ENCODE data around the gene WIZ. TPM values are rescaled to one million over a fixed set of nuclear protein-coding genes. Genes with fewer than 3 reads are reported as not detected.

The WIZ gene
- total RNA-seq, 1 experiment from 2014 or later, result 46.4 TPM

- ChIA-PET POLR2A (interaction anchor here (1.2 kb wide), 1 partner anchor 26 kb away, joined by 4 read pairs; the partner anchor contains the start of gene AKAP8L), CTCF (interaction anchor here (0.5 kb wide), 1 partner anchor 11 kb away, joined by 3 read pairs; no protein-coding TSS in a partner anchor)
- Mint-ChIP-seq H3K4me1 (ENCODE audit: insufficient read depth, unreplicated experiment) (peaks cover 13% of the 10 kb centered on the region), H3K36me3 (ENCODE audit: insufficient read depth, unreplicated experiment) (no peaks in the 10 kb centered on the region), H3K4me3 (ENCODE audit: unreplicated experiment) (no peak overlapping the region), H3K27me3 (ENCODE audit: insufficient read depth, unreplicated experiment) (no peaks in the 10 kb centered on the region), H3K9me3 (ENCODE audit: unreplicated experiment) (no peaks in the 10 kb centered on the region), H3K27ac (ENCODE audit: low read depth, unreplicated experiment) (no peak overlapping the region)
- no peak for DNase-seq (ENCODE audit: unreplicated experiment)
- intact Hi-C loops (cut with micrococcal nuclease), result no loop called here
- BruUV-seq (replicated peaks), result no TSS peak
- TF ChIP-seq CTCF (IDR thresholded peaks at IDR 0.05; ENCODE audit: unreplicated experiment), result no peak
These were observed 5.1 kb downstream of the WIZ start for GRCh38 chr19:15444505-15445226.

GRCh38 chr19:15443838-15444237 lies 5.9 kb downstream of the WIZ start:
- TF ChIP-seq CTCF (IDR thresholded peaks at IDR 0.05; ENCODE audit: unreplicated experiment), result no peak
- intact Hi-C loops (cut with micrococcal nuclease), result no loop called here
- ChIA-PET CTCF (no interaction called here), POLR2A (interaction anchor here (1.2 kb wide), 1 partner anchor 25 kb away, joined by 4 read pairs; the partner anchor contains the start of gene AKAP8L)
- DNase-seq (ENCODE audit: unreplicated experiment), result no peak
- no peaks in the 10 kb centered on the region for H3K36me3 Mint-ChIP-seq (ENCODE audit: insufficient read depth, unreplicated experiment)
- H3K27ac Mint-ChIP-seq (ENCODE audit: low read depth, unreplicated experiment), result no peak overlapping the region
- H3K4me1 Mint-ChIP-seq (ENCODE audit: insufficient read depth, unreplicated experiment), result peaks cover 11% of the 10 kb centered on the region
- H3K9me3 Mint-ChIP-seq (ENCODE audit: unreplicated experiment), result no peaks in the 10 kb centered on the region
- BruUV-seq (replicated peaks), result no TSS peak
- H3K27me3 Mint-ChIP-seq (ENCODE audit: insufficient read depth, unreplicated experiment), result no peaks in the 10 kb centered on the region
- H3K4me3 Mint-ChIP-seq (ENCODE audit: unreplicated experiment), result no peak overlapping the region

- POLR2A ChIA-PET, result interaction anchor here (1.2 kb wide), 1 partner anchor 24 kb away, joined by 4 read pairs; the partner anchor contains the start of gene AKAP8L
- BruUV-seq (replicated peaks), result no TSS peak
- TF ChIP-seq CTCF (IDR thresholded peaks at IDR 0.05; ENCODE audit: unreplicated experiment), result no peak
- Mint-ChIP-seq H3K27ac (ENCODE audit: low read depth, unreplicated experiment) (no peak overlapping the region), H3K4me1 (ENCODE audit: insufficient read depth, unreplicated experiment) (peaks cover 6% of the 10 kb centered on the region), H3K4me3 (ENCODE audit: unreplicated experiment) (no peak overlapping the region), H3K27me3 (ENCODE audit: insufficient read depth, unreplicated experiment) (no peaks in the 10 kb centered on the region), H3K9me3 (ENCODE audit: unreplicated experiment) (no peaks in the 10 kb centered on the region), H3K36me3 (ENCODE audit: insufficient read depth, unreplicated experiment) (no peaks in the 10 kb centered on the region)
- intact Hi-C loops (cut with micrococcal nuclease), result no loop called here
- no peak for DNase-seq (ENCODE audit: unreplicated experiment)
- CTCF ChIA-PET, result no interaction called here
These were observed 6.4 kb downstream of the WIZ start for GRCh38 chr19:15443325-15443724.

- no peaks in the 10 kb centered on the region for H3K36me3 Mint-ChIP-seq (ENCODE audit: insufficient read depth, unreplicated experiment)
- peaks cover 4% of the 10 kb centered on the region for H3K4me1 Mint-ChIP-seq (ENCODE audit: insufficient read depth, unreplicated experiment)
- no peak for TF ChIP-seq CTCF (IDR thresholded peaks at IDR 0.05; ENCODE audit: unreplicated experiment)
- BruUV-seq (replicated peaks), result no TSS peak
- no peaks in the 10 kb centered on the region for H3K9me3 Mint-ChIP-seq (ENCODE audit: unreplicated experiment)
- no peak for DNase-seq (ENCODE audit: unreplicated experiment)
- H3K27ac Mint-ChIP-seq (ENCODE audit: low read depth, unreplicated experiment), result no peak overlapping the region
- CTCF ChIA-PET, result no interaction called here
- no peaks in the 10 kb centered on the region for H3K27me3 Mint-ChIP-seq (ENCODE audit: insufficient read depth, unreplicated experiment)
- no peak overlapping the region for H3K4me3 Mint-ChIP-seq (ENCODE audit: unreplicated experiment)
- POLR2A ChIA-PET, result no interaction called here
- intact Hi-C loops (cut with micrococcal nuclease), result no loop called here
These were observed 7.4 kb downstream of the WIZ start for GRCh38 chr19:15442142-15442920.
